Common myeloid progenitor, CD34-positive (primary cell): ENCODE data around the gene FOXN4.

ENCODE experiments used
- CTCF ChIA-PET: fragments of 350-600 bp; sonication (Branson Sonifier 250); formaldehyde crosslinking; loops from one replicate; lab custom pipeline; 2021; ENCODE audit warnings: antibody characterized with exemption; lab: Charles Lee
- POLR2A ChIA-PET: fragments of 350-600 bp; sonication (Branson Sonifier 250); formaldehyde crosslinking; loops from one replicate; lab custom pipeline; 2021; ENCODE audit warnings: antibody characterized with exemption; lab: Charles Lee
- DNase-seq, 3 donors: peaks; one replicate each; pipeline versions ENCODE4 v3.0.0 to v3.0.0-alpha.2; 2013
- H3K27ac ChIP-seq, 2 experiments: 1 replicate in 1 of 2; 2 replicates in 1 of 2; pipeline ENCODE4 v1.7.0; 2013; ENCODE audit warnings: inconsistent platforms in 2 of 2, low read length in 2 of 2, mild to moderate bottlenecking in 2 of 2, low read depth in 1 of 2, moderate library complexity in 1 of 2; ENCODE audit not compliant: severe bottlenecking in 2 of 2, insufficient read depth in 1 of 2, poor library complexity in 1 of 2
- H3K27me3 ChIP-seq, 5 experiments: replicated peaks in 2 of 5; 1 replicate in 3 of 5; 2 replicates in 2 of 5; pipeline versions ENCODE4 v1.6.1 to v1.7.0; 2013; ENCODE audit warnings: low read length in 4 of 5, mild to moderate bottlenecking in 2 of 5, moderate library complexity in 2 of 5, inconsistent platforms in 1 of 5; ENCODE audit not compliant: insufficient read depth in 5 of 5, control insufficient read depth in 4 of 5
- H3K36me3 ChIP-seq, 4 experiments: 1 replicate in 2 of 4; 2 replicates in 2 of 4; pipeline versions ENCODE4 v1.6.1 to v1.7.0; 2013; ENCODE audit warnings: low read length in 3 of 4, control low read depth in 1 of 4, mild to moderate bottlenecking in 1 of 4; ENCODE audit not compliant: control insufficient read depth in 4 of 4, insufficient read depth in 4 of 4
- H3K4me1 ChIP-seq, 4 experiments: 1 replicate in 3 of 4; 2 replicates in 1 of 4; pipeline versions ENCODE4 v1.6.1 to v1.7.1; 2013; ENCODE audit warnings: low read length in 3 of 4, mild to moderate bottlenecking in 3 of 4, control low read depth in 1 of 4, inconsistent platforms in 1 of 4, moderate library complexity in 1 of 4; ENCODE audit not compliant: control insufficient read depth in 4 of 4, insufficient read depth in 4 of 4; ENCODE audit errors: control extremely low read depth in 1 of 4
- H3K4me3 ChIP-seq, 7 experiments: 1 replicate in 4 of 7; 2 replicates in 3 of 7; pipeline versions ENCODE4 v1.5.1 to v1.7.0; 2013; ENCODE audit warnings: mild to moderate bottlenecking in 7 of 7, low read length in 6 of 7, moderate library complexity in 6 of 7, inconsistent platforms in 2 of 7, low read depth in 2 of 7, control low read depth in 1 of 7; ENCODE audit not compliant: insufficient read depth in 4 of 7, control insufficient read depth in 1 of 7; ENCODE audit errors: extremely low read depth in 1 of 7
- H3K9me3 ChIP-seq, 5 experiments: 1 replicate in 4 of 5; 2 replicates in 1 of 5; pipeline versions ENCODE4 v1.6.1 to v1.7.1; 2013; ENCODE audit warnings: low read length in 4 of 5, mild to moderate bottlenecking in 2 of 5, inconsistent platforms in 1 of 5, low read depth in 1 of 5, moderate library complexity in 1 of 5; ENCODE audit not compliant: control insufficient read depth in 4 of 5, insufficient read depth in 2 of 5; ENCODE audit errors: control extremely low read depth in 1 of 5
- WGBS: methylation state at CpG from one replicate; pipeline ENCODE4 v1.1.5; 2013; ENCODE audit not compliant: insufficient coverage; 5-methylcytosine and 5-hydroxymethylcytosine counted together

Gene FOXN4

GRCh38 chr12:109286252-109286651 is 22.8 kb downstream of the FOXN4 start:
- no peak overlapping the region for H3K4me3 ChIP-seq
- ChIA-PET POLR2A (no interaction called here), CTCF (no interaction called here)
- H3K36me3 ChIP-seq: no peaks in the 10 kb centered on the region
- peaks cover 0 to 3% (median 0%) of the 10 kb centered on the region in 5 experiments for H3K27me3 ChIP-seq
- no peak for DNase-seq
- H3K4me1 ChIP-seq: peaks cover 0 to 5% (median 2%) of the 10 kb centered on the region in 4 experiments
- H3K27ac ChIP-seq: no peak overlapping the region
- no peaks in the 10 kb centered on the region for H3K9me3 ChIP-seq

- H3K36me3 ChIP-seq: no peaks in the 10 kb centered on the region
- DNase-seq: no peak
- H3K27me3 ChIP-seq: no peaks in the 10 kb centered on the region
- 95% methylated on average over 13 of the region's 20 CpGs for WGBS
- H3K9me3 ChIP-seq: no peaks in the 10 kb centered on the region
- CTCF ChIA-PET: no interaction called here
- POLR2A ChIA-PET: no interaction called here
- H3K27ac ChIP-seq: no peak overlapping the region
- H3K4me3 ChIP-seq: no peak overlapping the region
- H3K4me1 ChIP-seq: no peaks in the 10 kb centered on the region
These were observed 24.7 kb downstream of the FOXN4 start for GRCh38 chr12:109284392-109284791.

GRCh38 chr12:109281452-109281851 is 27.6 kb downstream of the FOXN4 start:
- ChIA-PET POLR2A (no interaction called here), CTCF (interaction anchor here (1.1 kb wide), 1 partner anchor 17 kb away, joined by 3 read pairs; no protein-coding TSS in a partner anchor)
- no peak for DNase-seq
- peaks cover 0 to 10% (median 5%) of the 10 kb centered on the region in 4 experiments for H3K4me1 ChIP-seq
- H3K36me3 ChIP-seq: no peaks in the 10 kb centered on the region
- WGBS: 91% methylated on average over 10 of the region's 17 CpGs
- no peaks in the 10 kb centered on the region for H3K27me3 ChIP-seq
- H3K27ac ChIP-seq: no peak overlapping the region
- H3K4me3 ChIP-seq: no peak overlapping the region
- no peaks in the 10 kb centered on the region for H3K9me3 ChIP-seq

GRCh38 chr12:109279525-109279924 is 29.6 kb downstream of the FOXN4 start:
- no peak for DNase-seq
- 97% methylated on average over 11 of the region's 13 CpGs for WGBS
- no peaks in the 10 kb centered on the region for H3K9me3 ChIP-seq
- H3K36me3 ChIP-seq: no peaks in the 10 kb centered on the region
- ChIA-PET CTCF (no interaction called here), POLR2A (no interaction called here)
- H3K27ac ChIP-seq: no peak overlapping the region
- H3K4me3 ChIP-seq: no peak overlapping the region
- peaks cover 0 to 11% (median 6%) of the 10 kb centered on the region in 4 experiments for H3K4me1 ChIP-seq
- no peaks in the 10 kb centered on the region for H3K27me3 ChIP-seq

GRCh38 chr12:109278912-109279311 is 30.2 kb downstream of the FOXN4 start:
- ChIA-PET POLR2A (no interaction called here), CTCF (interaction anchor here (2.2 kb wide), 1 partner anchor 11 kb away, joined by 7 read pairs; no protein-coding TSS in a partner anchor)
- DNase-seq: no peak
- Histone ChIP-seq H3K27me3 (no peaks in the 10 kb centered on the region), H3K4me3 (no peak overlapping the region), H3K27ac (no peak overlapping the region), H3K9me3 (no peaks in the 10 kb centered on the region), H3K4me1 (peaks cover 0 to 11% (median 6%) of the 10 kb centered on the region in 4 experiments), H3K36me3 (no peaks in the 10 kb centered on the region)
- 96% methylated on average over 9 of the region's 10 CpGs for WGBS

- H3K27me3 ChIP-seq: peaks cover 0 to 1% (median 0%) of the 10 kb centered on the region in 5 experiments
- DNase-seq: no peak
- H3K36me3 ChIP-seq: no peaks in the 10 kb centered on the region
- H3K27ac ChIP-seq: no peak overlapping the region
- H3K4me3 ChIP-seq: no peak overlapping the region
- H3K4me1 ChIP-seq: peaks cover 0 to 11% (median 6%) of the 10 kb centered on the region in 4 experiments
- ChIA-PET POLR2A (no interaction called here), CTCF (interaction anchor here (1.3 to 2.2 kb wide), 3 partner anchors 10 to 31 kb away, joined by 3 to 7 read pairs (median 4); partner anchors contain the start of gene FOXN4)
- no peaks in the 10 kb centered on the region for H3K9me3 ChIP-seq
- 70% methylated on average over 9 of the region's 15 CpGs for WGBS
These were observed 31.0 kb downstream of the FOXN4 start for GRCh38 chr12:109277899-109278762.

- no peaks in the 10 kb centered on the region for H3K9me3 ChIP-seq
- no peaks in the 10 kb centered on the region for H3K36me3 ChIP-seq
- H3K27ac ChIP-seq: no peak overlapping the region
- H3K27me3 ChIP-seq: peaks cover 0 to 2% (median 0%) of the 10 kb centered on the region in 5 experiments
- no peak for DNase-seq
- POLR2A ChIA-PET: no interaction called here
- CTCF ChIA-PET: interaction anchor here (0.8 to 2.2 kb wide), 4 partner anchors 9 to 106 kb away, joined by 3 to 7 read pairs (median 4); partner anchors contain the start of gene FOXN4
- peaks cover 0 to 11% (median 6%) of the 10 kb centered on the region in 4 experiments for H3K4me1 ChIP-seq
- WGBS: 92% methylated on average over 7 of the region's 8 CpGs
- no peak overlapping the region for H3K4me3 ChIP-seq
These were observed 31.7 kb downstream of the FOXN4 start for GRCh38 chr12:109277255-109277898.
